Large intestine (tissue), 12 donors: ENCODE measurements around the gene DNAJC2. TPM values are rescaled to one million over a fixed set of nuclear protein-coding genes. Genes with fewer than 3 reads are reported as not detected.

Source experiments
- DNase-seq, 2 donors: peaks; one replicate each; pipeline versions ENCODE4 v3.0.0 to v3.0.0-alpha.2; 2013
- H3K27ac ChIP-seq: one replicate; pipeline ENCODE4 v1.5.1; 2013; ENCODE audit warnings: low read length
- H3K27me3 ChIP-seq: 2 replicates; pipeline ENCODE4 v1.6.1; 2013; ENCODE audit warnings: low read length; ENCODE audit not compliant: control insufficient read depth, insufficient read depth
- H3K36me3 ChIP-seq: 2 replicates; pipeline ENCODE4 v1.6.1; 2013; ENCODE audit warnings: low read length; ENCODE audit not compliant: control insufficient read depth, insufficient read depth
- H3K4me1 ChIP-seq: one replicate; pipeline ENCODE4 v1.6.1; 2013; ENCODE audit warnings: low read length; ENCODE audit not compliant: control insufficient read depth, insufficient read depth
- H3K4me3 ChIP-seq: one replicate; pipeline ENCODE4 v1.5.1; 2013; ENCODE audit warnings: low read length
- H3K9me3 ChIP-seq: one replicate; pipeline ENCODE4 v1.6.1; 2013; ENCODE audit warnings: mild to moderate bottlenecking, low read depth, low read length, moderate library complexity; ENCODE audit not compliant: control insufficient read depth
- WGBS: methylation state at CpG from one replicate; pipeline ENCODE4 v1.1.5; 2013; ENCODE audit warnings: low lambda C conversion rate; ENCODE audit not compliant: insufficient coverage; 5-methylcytosine and 5-hydroxymethylcytosine counted together
- long read RNA-seq, 11 donors: transcript quantifications; one replicate each; lab custom pipeline, GENCODE V29; 2026
- polyA plus RNA-seq: library from polyadenylated mRNA; unstranded; fragments of 120-200 nt; gene quantifications from one replicate; pipeline ENCODE4 v1.2.1, GENCODE V29; 2013

Gene DNAJC2
- polyA plus RNA-seq = 38.8 TPM
- long read RNA-seq, donor 1, transcript DNAJC2-203 (17 exons, 2,167 nt) = major isoform, 5 of 5 reads
- long read RNA-seq, donor 1, partial matches to known transcripts = 0 of 5 reads
- long read RNA-seq, donor 1, other reads (novel, unspliced or antisense) = 0 of 5 reads
- long read RNA-seq, donor 2, partial matches to known transcripts = 0 of 5 reads
- long read RNA-seq, donor 2, other reads (novel, unspliced or antisense) = 0 of 5 reads
- long read RNA-seq, donor 3, transcript DNAJC2-203 (17 exons, 2,167 nt) = major isoform, 8 of 22 reads
- long read RNA-seq, donor 3, partial matches to known transcripts = 11 of 22 reads
- long read RNA-seq, donor 3, other reads (novel, unspliced or antisense) = 0 of 22 reads
- long read RNA-seq, donor 4 = 0 reads
- long read RNA-seq, donor 5, partial matches to known transcripts = 0 of 4 reads
- long read RNA-seq, donor 5, other reads (novel, unspliced or antisense) = 0 of 4 reads
- long read RNA-seq, donor 6, partial matches to known transcripts = 130 of 180 reads
- long read RNA-seq, donor 6, other reads (novel, unspliced or antisense) = 48 of 180 reads
- long read RNA-seq, donor 7, partial matches to known transcripts = 0 of 2 reads
- long read RNA-seq, donor 7, other reads (novel, unspliced or antisense) = 0 of 2 reads
- long read RNA-seq, donor 8, partial matches to known transcripts = 8 of 13 reads
- long read RNA-seq, donor 8, other reads (novel, unspliced or antisense) = 0 of 13 reads
- long read RNA-seq, donor 9, partial matches to known transcripts = 0 of 3 reads
- long read RNA-seq, donor 9, other reads (novel, unspliced or antisense) = 0 of 3 reads
- long read RNA-seq, donor 10 = 0 reads
- long read RNA-seq, donor 11, partial matches to known transcripts = 65 of 111 reads
- long read RNA-seq, donor 11, other reads (novel, unspliced or antisense) = 42 of 111 reads

- H3K4me1 ChIP-seq = peaks cover 5% of the 10 kb centered on the region
Observed at GRCh38 chr7:103344453-103345149, at the start of gene DNAJC2. Gene DNAJC2 (minus strand): TSS chr7:103344767. CDS start chr7:103344622, 145 bp downstream.

GRCh38 chr7:103391976-103392375, 47.4 kb upstream of the DNAJC2 start:
- no peaks in the 10 kb centered on the region for H3K4me1 ChIP-seq
- H3K27ac ChIP-seq = no peak overlapping the region
- no peak overlapping the region for H3K4me3 ChIP-seq
- DNase-seq = no peak
- no peaks in the 10 kb centered on the region for H3K36me3 ChIP-seq
- 20% methylated on average over 1 of the region's 2 CpGs for WGBS
- H3K9me3 ChIP-seq = no peaks in the 10 kb centered on the region
- no peaks in the 10 kb centered on the region for H3K27me3 ChIP-seq

More at GRCh38 chr7:103344453-103345149, at the start of gene DNAJC2:
- Histone ChIP-seq H3K9me3 (no peaks in the 10 kb centered on the region), H3K27ac (peak within 1 kb of the TSS; percentile 95), H3K36me3 (peaks cover 15% of the 10 kb centered on the region), H3K27me3 (no peaks in the 10 kb centered on the region), H3K4me3 (peak within 1 kb of the TSS; percentile 97)
- 0% methylated on average over 1 of the region's 43 CpGs for WGBS
- peak; percentile 86 to 92 for DNase-seq

- Histone ChIP-seq H3K9me3 (no peaks in the 10 kb centered on the region), H3K4me3 (no peak overlapping the region), H3K36me3 (no peaks in the 10 kb centered on the region), H3K27ac (no peak overlapping the region), H3K27me3 (no peaks in the 10 kb centered on the region), H3K4me1 (no peaks in the 10 kb centered on the region)
- no peak for DNase-seq
- no CpG with 5 or more reads among the region's 5 CpGs for WGBS
Observed at GRCh38 chr7:103391150-103391549, 46.6 kb upstream of the DNAJC2 start.

GRCh38 chr7:103389263-103389662, 44.7 kb upstream of the DNAJC2 start:
- Histone ChIP-seq H3K36me3 (no peaks in the 10 kb centered on the region), H3K9me3 (no peaks in the 10 kb centered on the region), H3K4me3 (no peak overlapping the region), H3K4me1 (no peaks in the 10 kb centered on the region), H3K27me3 (no peaks in the 10 kb centered on the region), H3K27ac (no peak overlapping the region)
- no peak for DNase-seq
- no CpG with 5 or more reads among the region's 3 CpGs for WGBS

- Histone ChIP-seq H3K4me3 (no peak overlapping the region), H3K9me3 (no peaks in the 10 kb centered on the region), H3K36me3 (no peaks in the 10 kb centered on the region), H3K4me1 (no peaks in the 10 kb centered on the region), H3K27ac (no peak overlapping the region), H3K27me3 (no peaks in the 10 kb centered on the region)
- 45% methylated on average over 2 of the region's 4 CpGs for WGBS
- DNase-seq = peak in 1 of 2 donors; percentile 23
Observed at GRCh38 chr7:103388469-103389140, 44.0 kb upstream of the DNAJC2 start.

GRCh38 chr7:103387242-103387641, 42.7 kb upstream of the DNAJC2 start:
- H3K4me1 ChIP-seq = no peaks in the 10 kb centered on the region
- no peak overlapping the region for H3K4me3 ChIP-seq
- no peaks in the 10 kb centered on the region for H3K36me3 ChIP-seq
- no peaks in the 10 kb centered on the region for H3K27me3 ChIP-seq
- H3K27ac ChIP-seq = no peak overlapping the region
- no peak for DNase-seq
- no CpG with 5 or more reads among the region's 1 CpG for WGBS
- no peaks in the 10 kb centered on the region for H3K9me3 ChIP-seq

- WGBS = 100% methylated on average over 1 of the region's 5 CpGs
- Histone ChIP-seq H3K36me3 (no peaks in the 10 kb centered on the region), H3K4me1 (no peaks in the 10 kb centered on the region), H3K27ac (no peak overlapping the region), H3K27me3 (no peaks in the 10 kb centered on the region), H3K9me3 (peaks cover 3% of the 10 kb centered on the region), H3K4me3 (no peak overlapping the region)
- no peak for DNase-seq
Observed at GRCh38 chr7:103382032-103382402, 37.5 kb upstream of the DNAJC2 start.

- H3K27ac ChIP-seq = no peak overlapping the region
- no peaks in the 10 kb centered on the region for H3K36me3 ChIP-seq
- peaks cover 3% of the 10 kb centered on the region for H3K9me3 ChIP-seq
- no peak overlapping the region for H3K4me3 ChIP-seq
- WGBS = 93% methylated on average over 2 of the region's 4 CpGs
- H3K4me1 ChIP-seq = no peaks in the 10 kb centered on the region
- DNase-seq = no peak
- H3K27me3 ChIP-seq = no peaks in the 10 kb centered on the region
Observed at GRCh38 chr7:103381280-103382031, 36.9 kb upstream of the DNAJC2 start.

GRCh38 chr7:103380395-103381191, 36.0 kb upstream of the DNAJC2 start:
- H3K36me3 ChIP-seq = no peaks in the 10 kb centered on the region
- no peaks in the 10 kb centered on the region for H3K27me3 ChIP-seq
- H3K4me1 ChIP-seq = no peaks in the 10 kb centered on the region
- DNase-seq = peak in 1 of 2 donors; percentile 61
- peaks cover 3% of the 10 kb centered on the region for H3K9me3 ChIP-seq
- WGBS = no CpG with 5 or more reads among the region's 5 CpGs
- H3K27ac ChIP-seq = no peak overlapping the region
- H3K4me3 ChIP-seq = no peak overlapping the region
